ENCODE results near the gene UBE2E1. TPM values are rescaled to one million over a fixed set of nuclear protein-coding genes. Genes with fewer than 3 reads are reported as not detected.

The UBE2E1 gene
- total and polyA plus RNA-seq, 2 experiments from 2014 or later, result 39.9 to 120 TPM

DNA sequence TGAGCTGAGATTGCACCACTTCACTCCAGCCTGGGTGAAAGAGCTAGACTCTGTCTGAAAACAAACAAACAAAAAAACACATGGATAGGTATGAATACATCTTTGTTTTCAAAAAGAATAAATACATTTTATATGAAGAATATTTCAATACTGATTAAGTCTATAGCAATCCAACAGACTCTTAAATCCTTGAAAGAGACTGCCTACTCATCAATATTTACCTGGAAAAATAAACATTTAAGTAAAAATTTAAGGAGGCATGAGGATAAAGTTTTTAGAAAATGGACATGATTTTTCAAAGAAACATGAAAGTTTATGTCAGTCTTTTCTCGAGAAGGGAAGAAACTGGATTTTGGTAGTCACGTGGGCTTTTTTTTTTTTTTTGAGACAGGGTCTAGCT lies 105.6 kb downstream of the UBE2E1 start:
- no peak for ATAC-seq
- Histone ChIP-seq H3F3A (replicated peaks; ENCODE audit: low read depth) (no peaks in the 10 kb centered on the region), H3K27ac (ENCODE audit: low read depth) (no peak overlapping the region), H3K27me3 (ENCODE audit: insufficient read depth) (peaks cover 10% of the 10 kb centered on the region), H3K9me2 (ENCODE audit: insufficient read depth) (no peaks in the 10 kb centered on the region), H3K36me3 (ENCODE audit: insufficient read depth) (peaks cover 4% of the 10 kb centered on the region; the same call in 1 of the 2 replicates), H3K4me3 (no peak overlapping the region), H3K4me1 (ENCODE audit: insufficient read depth) (peaks cover 10% of the 10 kb centered on the region), H4K20me1 (replicated peaks; ENCODE audit: insufficient read depth) (no peaks in the 10 kb centered on the region), H2AFZ (no peak overlapping the region), H3K4me2 (no peak overlapping the region), H3K79me2 (replicated peaks; ENCODE audit: insufficient read depth) (peaks cover 58% of the 10 kb centered on the region)
- TF ChIP-seq, protein P1, sequence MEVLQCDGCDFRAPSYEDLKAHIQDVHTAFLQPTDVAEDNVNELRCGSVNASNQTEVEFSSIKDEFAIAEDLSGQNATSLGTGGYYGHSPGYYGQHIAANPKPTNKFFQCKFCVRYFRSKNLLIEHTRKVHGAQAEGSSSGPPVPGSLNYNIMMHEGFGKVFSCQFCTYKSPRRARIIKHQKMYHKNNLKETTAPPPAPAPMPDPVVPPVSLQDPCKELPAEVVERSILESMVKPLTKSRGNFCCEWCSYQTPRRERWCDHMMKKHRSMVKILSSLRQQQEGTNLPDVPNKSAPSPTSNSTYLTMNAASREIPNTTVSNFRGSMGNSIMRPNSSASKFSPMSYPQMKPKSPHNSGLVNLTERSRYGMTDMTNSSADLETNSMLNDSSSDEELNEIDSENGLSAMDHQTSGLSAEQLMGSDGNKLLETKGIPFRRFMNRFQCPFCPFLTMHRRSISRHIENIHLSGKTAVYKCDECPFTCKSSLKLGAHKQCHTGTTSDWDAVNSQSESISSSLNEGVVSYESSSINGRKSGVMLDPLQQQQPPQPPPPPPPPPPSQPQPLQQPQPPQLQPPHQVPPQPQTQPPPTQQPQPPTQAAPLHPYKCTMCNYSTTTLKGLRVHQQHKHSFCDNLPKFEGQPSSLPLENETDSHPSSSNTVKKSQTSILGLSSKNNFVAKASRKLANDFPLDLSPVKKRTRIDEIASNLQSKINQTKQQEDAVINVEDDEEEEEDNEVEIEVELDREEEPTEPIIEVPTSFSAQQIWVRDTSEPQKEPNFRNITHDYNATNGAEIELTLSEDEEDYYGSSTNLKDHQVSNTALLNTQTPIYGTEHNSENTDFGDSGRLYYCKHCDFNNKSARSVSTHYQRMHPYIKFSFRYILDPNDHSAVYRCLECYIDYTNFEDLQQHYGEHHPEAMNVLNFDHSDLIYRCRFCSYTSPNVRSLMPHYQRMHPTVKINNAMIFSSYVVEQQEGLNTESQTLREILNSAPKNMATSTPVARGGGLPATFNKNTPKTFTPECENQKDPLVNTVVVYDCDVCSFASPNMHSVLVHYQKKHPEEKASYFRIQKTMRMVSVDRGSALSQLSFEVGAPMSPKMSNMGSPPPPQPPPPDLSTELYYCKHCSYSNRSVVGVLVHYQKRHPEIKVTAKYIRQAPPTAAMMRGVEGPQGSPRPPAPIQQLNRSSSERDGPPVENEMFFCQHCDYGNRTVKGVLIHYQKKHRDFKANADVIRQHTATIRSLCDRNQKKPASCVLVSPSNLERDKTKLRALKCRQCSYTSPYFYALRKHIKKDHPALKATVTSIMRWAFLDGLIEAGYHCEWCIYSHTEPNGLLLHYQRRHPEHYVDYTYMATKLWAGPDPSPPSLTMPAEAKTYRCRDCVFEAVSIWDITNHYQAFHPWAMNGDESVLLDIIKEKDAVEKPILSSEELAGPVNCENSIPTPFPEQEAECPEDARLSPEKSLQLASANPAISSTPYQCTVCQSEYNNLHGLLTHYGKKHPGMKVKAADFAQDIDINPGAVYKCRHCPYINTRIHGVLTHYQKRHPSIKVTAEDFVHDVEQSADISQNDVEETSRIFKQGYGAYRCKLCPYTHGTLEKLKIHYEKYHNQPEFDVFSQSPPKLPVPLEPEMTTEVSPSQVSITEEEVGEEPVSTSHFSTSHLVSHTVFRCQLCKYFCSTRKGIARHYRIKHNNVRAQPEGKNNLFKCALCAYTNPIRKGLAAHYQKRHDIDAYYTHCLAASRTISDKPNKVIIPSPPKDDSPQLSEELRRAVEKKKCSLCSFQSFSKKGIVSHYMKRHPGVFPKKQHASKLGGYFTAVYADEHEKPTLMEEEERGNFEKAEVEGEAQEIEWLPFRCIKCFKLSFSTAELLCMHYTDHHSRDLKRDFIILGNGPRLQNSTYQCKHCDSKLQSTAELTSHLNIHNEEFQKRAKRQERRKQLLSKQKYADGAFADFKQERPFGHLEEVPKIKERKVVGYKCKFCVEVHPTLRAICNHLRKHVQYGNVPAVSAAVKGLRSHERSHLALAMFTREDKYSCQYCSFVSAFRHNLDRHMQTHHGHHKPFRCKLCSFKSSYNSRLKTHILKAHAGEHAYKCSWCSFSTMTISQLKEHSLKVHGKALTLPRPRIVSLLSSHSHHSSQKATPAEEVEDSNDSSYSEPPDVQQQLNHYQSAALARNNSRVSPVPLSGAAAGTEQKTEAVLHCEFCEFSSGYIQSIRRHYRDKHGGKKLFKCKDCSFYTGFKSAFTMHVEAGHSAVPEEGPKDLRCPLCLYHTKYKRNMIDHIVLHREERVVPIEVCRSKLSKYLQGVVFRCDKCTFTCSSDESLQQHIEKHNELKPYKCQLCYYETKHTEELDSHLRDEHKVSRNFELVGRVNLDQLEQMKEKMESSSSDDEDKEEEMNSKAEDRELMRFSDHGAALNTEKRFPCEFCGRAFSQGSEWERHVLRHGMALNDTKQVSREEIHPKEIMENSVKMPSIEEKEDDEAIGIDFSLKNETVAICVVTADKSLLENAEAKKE (CRISPR knock-in tag; IDR thresholded peaks at IDR 0.05), result no peak
- TF ChIP-seq ZNF114 (CRISPR knock-in tag; IDR thresholded peaks at IDR 0.05) (no peak), EZH2 (IDR thresholded peaks at IDR 0.05; ENCODE audit: low read depth, unreplicated experiment) (no peak), POLR2AphosphoS5 (IDR thresholded peaks at IDR 0.05; ENCODE audit: low read depth) (no peak), ZNF331 (CRISPR knock-in tag; IDR thresholded peaks at IDR 0.05; ENCODE audit: low read depth) (no peak), EZH2phosphoT487 (IDR thresholded peaks at IDR 0.05; ENCODE audit: unreplicated experiment) (no peak), JUNB (IDR thresholded peaks at IDR 0.05; ENCODE audit: unreplicated experiment) (no peak), CREB1 (CRISPR knock-in tag; IDR thresholded peaks at IDR 0.05; ENCODE audit: low read depth) (no peak), STAT1 (IDR thresholded peaks at IDR 0.05; ENCODE audit: unreplicated experiment) (no peak), NANOG (IDR thresholded peaks at IDR 0.05; ENCODE audit: borderline replicate concordance) (no peak)
- TF ChIP-seq, protein P2, sequence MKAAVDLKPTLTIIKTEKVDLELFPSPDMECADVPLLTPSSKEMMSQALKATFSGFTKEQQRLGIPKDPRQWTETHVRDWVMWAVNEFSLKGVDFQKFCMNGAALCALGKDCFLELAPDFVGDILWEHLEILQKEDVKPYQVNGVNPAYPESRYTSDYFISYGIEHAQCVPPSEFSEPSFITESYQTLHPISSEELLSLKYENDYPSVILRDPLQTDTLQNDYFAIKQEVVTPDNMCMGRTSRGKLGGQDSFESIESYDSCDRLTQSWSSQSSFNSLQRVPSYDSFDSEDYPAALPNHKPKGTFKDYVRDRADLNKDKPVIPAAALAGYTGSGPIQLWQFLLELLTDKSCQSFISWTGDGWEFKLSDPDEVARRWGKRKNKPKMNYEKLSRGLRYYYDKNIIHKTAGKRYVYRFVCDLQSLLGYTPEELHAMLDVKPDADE (IDR thresholded peaks at IDR 0.05), result no peak
- TF ChIP-seq, protein P3, sequence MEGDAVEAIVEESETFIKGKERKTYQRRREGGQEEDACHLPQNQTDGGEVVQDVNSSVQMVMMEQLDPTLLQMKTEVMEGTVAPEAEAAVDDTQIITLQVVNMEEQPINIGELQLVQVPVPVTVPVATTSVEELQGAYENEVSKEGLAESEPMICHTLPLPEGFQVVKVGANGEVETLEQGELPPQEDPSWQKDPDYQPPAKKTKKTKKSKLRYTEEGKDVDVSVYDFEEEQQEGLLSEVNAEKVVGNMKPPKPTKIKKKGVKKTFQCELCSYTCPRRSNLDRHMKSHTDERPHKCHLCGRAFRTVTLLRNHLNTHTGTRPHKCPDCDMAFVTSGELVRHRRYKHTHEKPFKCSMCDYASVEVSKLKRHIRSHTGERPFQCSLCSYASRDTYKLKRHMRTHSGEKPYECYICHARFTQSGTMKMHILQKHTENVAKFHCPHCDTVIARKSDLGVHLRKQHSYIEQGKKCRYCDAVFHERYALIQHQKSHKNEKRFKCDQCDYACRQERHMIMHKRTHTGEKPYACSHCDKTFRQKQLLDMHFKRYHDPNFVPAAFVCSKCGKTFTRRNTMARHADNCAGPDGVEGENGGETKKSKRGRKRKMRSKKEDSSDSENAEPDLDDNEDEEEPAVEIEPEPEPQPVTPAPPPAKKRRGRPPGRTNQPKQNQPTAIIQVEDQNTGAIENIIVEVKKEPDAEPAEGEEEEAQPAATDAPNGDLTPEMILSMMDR (conservative IDR thresholded peaks at IDR 0.05; ENCODE audit: low read depth in 2 of 2), result no peak
- TF ChIP-seq, protein P4, sequence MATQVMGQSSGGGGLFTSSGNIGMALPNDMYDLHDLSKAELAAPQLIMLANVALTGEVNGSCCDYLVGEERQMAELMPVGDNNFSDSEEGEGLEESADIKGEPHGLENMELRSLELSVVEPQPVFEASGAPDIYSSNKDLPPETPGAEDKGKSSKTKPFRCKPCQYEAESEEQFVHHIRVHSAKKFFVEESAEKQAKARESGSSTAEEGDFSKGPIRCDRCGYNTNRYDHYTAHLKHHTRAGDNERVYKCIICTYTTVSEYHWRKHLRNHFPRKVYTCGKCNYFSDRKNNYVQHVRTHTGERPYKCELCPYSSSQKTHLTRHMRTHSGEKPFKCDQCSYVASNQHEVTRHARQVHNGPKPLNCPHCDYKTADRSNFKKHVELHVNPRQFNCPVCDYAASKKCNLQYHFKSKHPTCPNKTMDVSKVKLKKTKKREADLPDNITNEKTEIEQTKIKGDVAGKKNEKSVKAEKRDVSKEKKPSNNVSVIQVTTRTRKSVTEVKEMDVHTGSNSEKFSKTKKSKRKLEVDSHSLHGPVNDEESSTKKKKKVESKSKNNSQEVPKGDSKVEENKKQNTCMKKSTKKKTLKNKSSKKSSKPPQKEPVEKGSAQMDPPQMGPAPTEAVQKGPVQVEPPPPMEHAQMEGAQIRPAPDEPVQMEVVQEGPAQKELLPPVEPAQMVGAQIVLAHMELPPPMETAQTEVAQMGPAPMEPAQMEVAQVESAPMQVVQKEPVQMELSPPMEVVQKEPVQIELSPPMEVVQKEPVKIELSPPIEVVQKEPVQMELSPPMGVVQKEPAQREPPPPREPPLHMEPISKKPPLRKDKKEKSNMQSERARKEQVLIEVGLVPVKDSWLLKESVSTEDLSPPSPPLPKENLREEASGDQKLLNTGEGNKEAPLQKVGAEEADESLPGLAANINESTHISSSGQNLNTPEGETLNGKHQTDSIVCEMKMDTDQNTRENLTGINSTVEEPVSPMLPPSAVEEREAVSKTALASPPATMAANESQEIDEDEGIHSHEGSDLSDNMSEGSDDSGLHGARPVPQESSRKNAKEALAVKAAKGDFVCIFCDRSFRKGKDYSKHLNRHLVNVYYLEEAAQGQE (IDR thresholded peaks at IDR 0.05; ENCODE audit: unreplicated experiment), result no peak
- peaks cover 3% of the 10 kb centered on the region for H3K27me3 Mint-ChIP-seq (ENCODE audit: insufficient read depth, low read depth, poor library complexity)
- no peak for DNase-seq (ENCODE audit: low spot score)
- H3K27ac Mint-ChIP-seq, result no peak overlapping the region
- H3K9me3 Mint-ChIP-seq, result no peaks in the 10 kb centered on the region
- H3K4me3 Mint-ChIP-seq, result no peak overlapping the region
- H3K4me1 Mint-ChIP-seq, result peaks cover 12% of the 10 kb centered on the region
- peaks cover 17% of the 10 kb centered on the region for H3K36me3 Mint-ChIP-seq (ENCODE audit: low read depth)

Measured in GM23338 (cell line).